ENCODE measurements around the gene AP3D1. TPM values are rescaled to one million over a fixed set of nuclear protein-coding genes. Genes with fewer than 3 reads are reported as not detected.

AP3D1 gene
- total RNA-seq, 3 donors from 2014 or later = 53.6 to 68.5 (median 54.0) TPM

GRCh38 chr19:2059422-2060201, 91.8 kb downstream of the AP3D1 start:
- peak; percentile 66 to 79 for DNase-seq (ENCODE audit: low spot score in 2 of 2)
- Histone ChIP-seq H3K27me3 (no peaks in the 10 kb centered on the region), H3K9me3 (no peaks in the 10 kb centered on the region), H3K4me3 (peak overlapping the region in 2 of 3 donors; percentile 20 to 89), H3K4me1 (peaks cover 27 to 41% of the 10 kb centered on the region in 2 donors), H3K36me3 (no peaks in the 10 kb centered on the region), H3K27ac (peak overlapping the region; percentile 99 to 100)
- TF ChIP-seq POLR2A (IDR thresholded peaks at IDR 0.05) (no peak), POLR2AphosphoS5 (IDR thresholded peaks at IDR 0.05) (peak; percentile 6 to 64 (median 64))
- intact Hi-C loops (cut with DNase I; ENCODE audit: low total_unique reads) = loop anchor here (10.0 kb wide), 1 partner anchor 125 kb away; no protein-coding TSS in a partner anchor

GRCh38 chr19:2058570-2059421, 92.6 kb downstream of the AP3D1 start:
- Histone ChIP-seq H3K36me3 (no peaks in the 10 kb centered on the region), H3K4me3 (no peak overlapping the region), H3K9me3 (no peaks in the 10 kb centered on the region), H3K27me3 (no peaks in the 10 kb centered on the region), H3K27ac (peak overlapping the region; percentile 99 to 100), H3K4me1 (peaks cover 23 to 34% of the 10 kb centered on the region in 2 donors)
- TF ChIP-seq POLR2AphosphoS5 (IDR thresholded peaks at IDR 0.05) (no peak), CTCF (IDR thresholded peaks at IDR 0.05) (no peak), POLR2A (IDR thresholded peaks at IDR 0.05) (no peak)
- intact Hi-C loops (cut with DNase I; ENCODE audit: low total_unique reads) = no loop called here
- no peak for DNase-seq (ENCODE audit: low spot score in 2 of 2)

- H3K4me3 ChIP-seq = no peak overlapping the region
- H3K27me3 ChIP-seq = no peaks in the 10 kb centered on the region
- no peak for DNase-seq (ENCODE audit: low spot score in 2 of 2)
- TF ChIP-seq CTCF (IDR thresholded peaks at IDR 0.05) (no peak), POLR2AphosphoS5 (IDR thresholded peaks at IDR 0.05) (no peak), POLR2A (IDR thresholded peaks at IDR 0.05) (no peak)
- peaks cover 23 to 34% of the 10 kb centered on the region in 2 donors for H3K4me1 ChIP-seq
- no peaks in the 10 kb centered on the region for H3K9me3 ChIP-seq
- H3K27ac ChIP-seq = peak overlapping the region; percentile 99 to 100
- intact Hi-C loops (cut with DNase I; ENCODE audit: low total_unique reads) = no loop called here
- no peaks in the 10 kb centered on the region for H3K36me3 ChIP-seq
These were observed 93.6 kb downstream of the AP3D1 start for GRCh38 chr19:2057484-2058469.

- Histone ChIP-seq H3K36me3 (no peaks in the 10 kb centered on the region), H3K27me3 (no peaks in the 10 kb centered on the region), H3K9me3 (no peaks in the 10 kb centered on the region), H3K4me1 (peaks cover 25 to 43% of the 10 kb centered on the region in 2 donors), H3K4me3 (peak overlapping the region in 1 of 3 donors; percentile 77), H3K27ac (peak overlapping the region; percentile 99 to 100)
- TF ChIP-seq POLR2A (IDR thresholded peaks at IDR 0.05) = no peak
- no peak for TF ChIP-seq POLR2AphosphoS5 (IDR thresholded peaks at IDR 0.05)
- no peak for TF ChIP-seq CTCF (IDR thresholded peaks at IDR 0.05)
- no peak for DNase-seq (ENCODE audit: low spot score in 2 of 2)
- intact Hi-C loops (cut with DNase I; ENCODE audit: low total_unique reads) = no loop called here
These were observed 94.6 kb downstream of the AP3D1 start for GRCh38 chr19:2056837-2057192.
